Fibroblast of lung (primary cell): ENCODE data around the gene KLB.

Source experiments
- EZH2 ChIP-seq: IDR thresholded peaks from 2 replicates; pipeline ENCODE4 v1.5.1; 2012; ENCODE audit warnings: low read length, control low read depth, mild to moderate bottlenecking; ENCODE audit errors: missing control alignments
- TF ChIP-seq, protein P1 (sequence below), 2 donors: IDR thresholded peaks in 1 of 2; conservative IDR thresholded peaks in 1 of 2; 1 replicate in 1 of 2; 2 replicates in 1 of 2; pipeline ENCODE4 v1.5.1; 2011 to 2012; ENCODE audit warnings: low read length in 2 of 2, control low read depth in 1 of 2, inconsistent platforms in 1 of 2, low read depth in 1 of 2, mild to moderate bottlenecking in 1 of 2

DNA sequence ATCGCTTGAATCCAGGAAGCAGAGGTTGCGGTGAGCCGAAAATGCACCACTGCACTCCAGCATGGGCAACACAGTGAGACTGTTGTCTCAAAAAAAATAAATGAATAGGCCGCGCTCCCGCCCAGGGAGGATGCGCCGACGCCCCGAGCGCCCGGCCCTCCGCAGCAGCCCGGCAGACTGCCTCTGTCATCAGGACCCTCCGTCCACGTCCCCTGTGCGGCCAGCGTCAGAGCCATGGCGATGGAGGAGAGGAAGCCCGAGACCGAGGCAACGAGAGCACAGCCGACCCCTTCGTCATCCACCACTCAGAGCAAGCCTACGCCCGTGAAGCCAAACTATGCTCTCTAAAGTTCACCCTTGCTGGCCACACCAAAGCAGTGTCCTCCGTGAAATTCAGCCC lies 73.5 kb downstream of the KLB start:
- TF ChIP-seq, protein P1, sequence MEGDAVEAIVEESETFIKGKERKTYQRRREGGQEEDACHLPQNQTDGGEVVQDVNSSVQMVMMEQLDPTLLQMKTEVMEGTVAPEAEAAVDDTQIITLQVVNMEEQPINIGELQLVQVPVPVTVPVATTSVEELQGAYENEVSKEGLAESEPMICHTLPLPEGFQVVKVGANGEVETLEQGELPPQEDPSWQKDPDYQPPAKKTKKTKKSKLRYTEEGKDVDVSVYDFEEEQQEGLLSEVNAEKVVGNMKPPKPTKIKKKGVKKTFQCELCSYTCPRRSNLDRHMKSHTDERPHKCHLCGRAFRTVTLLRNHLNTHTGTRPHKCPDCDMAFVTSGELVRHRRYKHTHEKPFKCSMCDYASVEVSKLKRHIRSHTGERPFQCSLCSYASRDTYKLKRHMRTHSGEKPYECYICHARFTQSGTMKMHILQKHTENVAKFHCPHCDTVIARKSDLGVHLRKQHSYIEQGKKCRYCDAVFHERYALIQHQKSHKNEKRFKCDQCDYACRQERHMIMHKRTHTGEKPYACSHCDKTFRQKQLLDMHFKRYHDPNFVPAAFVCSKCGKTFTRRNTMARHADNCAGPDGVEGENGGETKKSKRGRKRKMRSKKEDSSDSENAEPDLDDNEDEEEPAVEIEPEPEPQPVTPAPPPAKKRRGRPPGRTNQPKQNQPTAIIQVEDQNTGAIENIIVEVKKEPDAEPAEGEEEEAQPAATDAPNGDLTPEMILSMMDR (conservative IDR thresholded peaks at IDR 0.05 in 1 of 2, IDR thresholded peaks at IDR 0.05 in 1 of 2; ENCODE audit: low read depth in 1 of 2, low read length in 2 of 2): no peak
- TF ChIP-seq EZH2: no peak
